HG03469 (cell line): ENCODE measurements around the gene EIF3CL.
"Not testable (repeated sequence)": the region's sequence is repeated elsewhere in the genome, so short reads cannot be mapped to it uniquely, and the experiment has no call there.

Experiments
- ATAC-seq: cut with Tn5 transposase; IDR thresholded peaks from one replicate; pipeline ENCODE4 v1.9.1; 2021; ENCODE audit warnings: mild to moderate bottlenecking, moderate library complexity, moderate number of reproducible peaks; ENCODE audit not compliant: unreplicated experiment

The EIF3CL gene

DNA sequence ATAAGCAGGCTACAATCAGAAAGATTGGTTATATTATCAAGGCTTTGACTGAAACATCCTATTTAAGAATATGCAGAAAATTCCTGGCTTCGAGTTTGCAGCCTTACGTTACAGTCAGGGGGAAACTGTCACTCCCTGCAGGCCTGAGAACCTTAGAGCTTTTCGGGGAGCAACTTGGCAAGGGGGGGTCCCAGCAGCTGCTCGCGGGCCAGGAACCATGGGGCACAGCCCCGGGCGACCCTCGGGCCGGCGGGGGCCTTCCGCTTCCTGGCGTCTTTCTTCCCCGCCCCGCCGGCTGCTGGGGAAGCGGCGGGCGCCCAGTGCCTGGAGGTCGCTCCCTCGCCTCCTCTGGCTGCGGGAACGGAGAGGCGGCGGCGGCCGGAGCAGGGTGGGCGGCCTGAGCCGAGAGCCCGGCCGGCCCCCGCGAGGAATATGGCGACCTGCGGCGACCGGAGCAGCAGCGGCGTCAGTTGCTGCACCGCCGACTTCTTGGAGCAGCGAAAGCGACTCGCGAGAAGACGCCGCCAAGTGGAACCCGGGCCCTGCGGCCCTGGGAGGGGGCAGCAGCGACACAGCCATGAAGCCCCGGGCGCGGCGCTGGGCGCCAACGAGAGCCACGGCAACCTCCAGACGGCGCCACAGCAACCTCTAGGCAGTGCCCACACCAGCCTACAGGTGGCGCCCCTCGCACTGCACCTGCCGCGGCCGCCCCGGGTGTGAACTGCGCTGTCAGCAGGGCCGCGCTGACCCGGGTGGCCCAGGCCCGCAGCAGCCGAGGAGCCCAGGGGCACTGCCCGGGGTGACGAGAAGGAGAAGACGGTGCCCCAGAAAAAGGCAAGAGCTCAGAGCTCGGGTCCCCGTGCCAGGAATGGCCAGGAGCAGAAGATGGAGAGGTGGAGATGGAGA is 39.1 kb downstream of the EIF3CL start:
- ATAC-seq = not testable (repeated sequence)

GRCh38 chr16:28363408-28363807 is 40.2 kb downstream of the EIF3CL start, which contains the start of gene NPIPB6:
Gene NPIPB6 (minus strand): TSS chr16:28363508. CDS start chr16:28362822, 686 bp downstream.
- ATAC-seq = not testable (repeated sequence)

GRCh38 chr16:28362600-28362999 is 41.0 kb downstream of the EIF3CL start:
- not testable (repeated sequence) for ATAC-seq

- not testable (repeated sequence) for ATAC-seq
Measured at GRCh38 chr16:28338230-28338629, 65.4 kb downstream of the EIF3CL start.

DNA sequence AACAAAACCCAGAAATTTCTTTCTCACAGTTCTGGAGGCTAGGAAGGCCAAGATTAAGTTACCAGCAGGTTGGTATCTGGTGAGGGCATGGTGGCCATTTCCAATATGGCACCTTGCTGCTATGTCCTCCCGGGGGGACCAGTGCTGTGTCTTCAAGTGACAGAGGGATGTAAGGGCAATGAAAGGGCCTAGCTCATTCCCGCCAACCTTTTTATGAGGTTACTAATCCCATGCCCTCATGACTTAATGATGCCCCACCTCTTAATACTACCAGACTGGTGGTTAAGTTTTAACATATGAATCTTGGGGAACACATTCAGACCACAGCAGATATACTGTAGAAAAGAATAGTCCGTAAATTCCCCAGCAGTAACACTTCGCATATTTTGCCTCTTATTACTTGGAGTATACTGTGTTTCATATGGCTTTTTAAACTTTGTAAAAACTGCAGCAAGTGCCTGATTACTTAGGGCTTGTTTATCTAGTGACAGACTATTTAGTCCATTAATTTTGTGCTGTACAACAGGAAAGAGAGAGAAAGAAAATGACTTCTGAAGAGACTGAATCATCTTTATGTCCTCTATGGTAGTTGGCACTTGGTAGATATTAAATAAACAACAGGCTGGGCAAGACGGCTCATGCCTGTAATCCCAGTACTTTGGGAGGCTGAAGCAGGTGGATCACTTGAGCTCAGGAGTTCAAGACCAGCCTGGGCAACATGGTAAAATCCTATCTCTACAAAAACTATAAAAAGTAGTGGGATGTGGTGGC is 66.5 kb downstream of the EIF3CL start:
- not testable (repeated sequence) for ATAC-seq

GRCh38 chr16:28335678-28336077 is 68.0 kb downstream of the EIF3CL start:
- ATAC-seq = not testable (repeated sequence)

DNA sequence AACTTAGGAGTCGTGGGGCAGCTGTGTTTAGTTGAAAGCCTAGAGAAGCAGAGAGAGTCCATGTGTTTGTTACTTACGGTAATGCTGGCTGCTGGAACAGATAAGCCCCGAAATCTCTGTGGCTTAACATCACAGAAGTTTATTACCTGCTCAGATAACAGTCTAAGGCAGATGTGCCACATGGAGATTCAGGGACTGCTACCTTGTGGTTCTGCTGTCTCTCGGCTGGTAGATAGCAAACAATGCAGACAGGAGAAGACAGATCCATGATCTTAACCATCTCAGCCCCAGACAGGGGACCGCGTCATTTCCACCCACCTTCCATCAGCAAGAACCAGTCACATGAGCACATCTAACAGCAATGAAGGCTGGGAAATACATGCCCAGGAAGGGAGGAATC is 71.0 kb downstream of the EIF3CL start:
- not testable (repeated sequence) for ATAC-seq

DNA sequence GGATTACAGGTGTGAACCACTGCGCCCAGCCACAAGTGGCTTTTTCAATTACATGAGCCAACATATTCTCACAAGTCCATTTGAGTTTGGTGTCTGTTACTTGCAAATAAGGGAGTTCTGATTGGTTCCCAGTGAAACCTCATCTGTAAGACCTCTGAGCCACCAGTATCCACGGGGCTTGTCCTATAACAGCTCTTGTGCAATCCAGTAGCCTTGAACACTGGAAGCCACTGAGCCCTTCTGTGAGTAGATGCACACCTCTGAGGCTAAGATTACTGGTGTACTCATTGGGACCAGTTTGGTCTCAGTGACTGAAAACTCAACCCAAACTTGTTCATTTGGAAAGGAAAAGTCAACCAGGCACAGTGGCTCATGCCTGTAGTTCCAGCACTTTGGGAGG is 72.7 kb downstream of the EIF3CL start:
- ATAC-seq = not testable (repeated sequence)

DNA sequence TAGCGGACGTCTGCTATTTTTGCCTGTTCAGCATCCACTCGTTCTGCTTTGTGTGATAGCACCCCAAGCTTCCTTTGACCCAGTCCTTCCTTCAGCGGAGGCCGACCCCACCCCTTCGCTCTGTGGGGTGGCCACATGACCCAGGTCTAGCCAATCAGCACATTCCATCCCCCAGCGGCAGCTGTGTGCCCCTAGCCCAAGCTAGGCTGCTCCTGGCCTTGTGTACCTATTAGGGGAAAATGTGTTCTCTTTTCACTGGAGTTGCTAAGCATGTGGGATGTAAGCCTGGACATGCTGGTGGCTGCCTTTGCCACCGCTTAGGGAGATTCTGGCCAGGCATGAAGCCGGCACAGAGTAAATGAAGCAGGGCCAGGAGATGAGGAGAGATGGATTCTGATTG is 73.4 kb downstream of the EIF3CL start:
- not testable (repeated sequence) for ATAC-seq
